KG1 (cell line): Measurements from ENCODE around the gene SLC25A24.
"Not testable (repeated sequence)": the region's sequence is repeated elsewhere in the genome, so short reads cannot be mapped to it uniquely, and the experiment has no call there.

ENCODE experiments used
- DNase-seq: peaks from one replicate; lab custom pipeline; 2025; lab: John Stamatoyannopoulos, UW

The SLC25A24 gene

GRCh38 chr1:108199781-108200686 lies at the start of gene SLC25A24:
SLC25A24 (minus strand) TSS chr1:108200343; CDS start chr1:108200138, 205 bp downstream.
- DNase-seq = peak; percentile 25

DNA sequence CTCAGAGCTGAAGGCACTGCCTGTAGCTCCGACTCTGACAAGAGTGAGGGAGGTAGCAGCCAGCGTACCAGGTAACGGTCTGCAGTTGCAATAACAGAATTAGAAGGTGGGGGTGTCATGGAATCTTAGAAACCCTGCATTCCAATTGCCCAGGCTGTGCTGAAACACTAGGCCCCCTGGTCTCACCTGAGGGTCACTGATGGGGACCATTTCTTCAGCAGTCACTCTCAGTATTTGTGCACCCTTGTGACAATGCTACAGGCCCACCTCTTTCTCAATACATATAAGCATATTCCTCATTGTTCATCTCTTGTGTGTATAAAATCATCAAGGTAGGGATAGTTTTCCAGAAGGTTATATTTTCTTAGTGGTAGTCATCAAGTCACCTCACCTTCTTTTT lies 43.8 kb upstream of the SLC25A24 start, which contains the start of gene NBPF4:
TSS of gene NBPF4 (minus strand) at position 101 of the 400 bp plus-strand sequence. CDS start 315 bp downstream, outside the sequence.
- DNase-seq = not testable (repeated sequence)

GRCh38 chr1:108239426-108239825 lies 39.3 kb upstream of the SLC25A24 start:
- not testable (repeated sequence) for DNase-seq

DNA sequence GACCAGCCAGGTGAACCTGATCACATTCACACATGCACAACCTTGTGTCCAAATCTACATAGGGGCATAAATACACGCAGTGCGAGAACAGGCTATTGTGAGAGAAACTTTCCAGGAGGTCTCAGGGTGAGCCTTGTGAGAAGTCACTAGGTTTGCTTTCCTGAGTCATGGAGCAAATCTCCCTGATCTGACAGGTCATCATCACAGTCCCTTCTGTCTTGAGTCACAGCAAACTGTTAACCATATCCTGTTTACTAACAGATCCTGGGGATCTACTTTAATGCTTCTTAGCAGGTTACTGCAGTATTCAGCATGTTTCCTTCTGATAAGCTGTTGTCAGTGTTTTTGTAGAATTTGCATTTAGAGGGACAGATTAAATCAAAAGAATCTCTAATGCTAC lies 35.2 kb upstream of the SLC25A24 start:
- not testable (repeated sequence) for DNase-seq

DNA sequence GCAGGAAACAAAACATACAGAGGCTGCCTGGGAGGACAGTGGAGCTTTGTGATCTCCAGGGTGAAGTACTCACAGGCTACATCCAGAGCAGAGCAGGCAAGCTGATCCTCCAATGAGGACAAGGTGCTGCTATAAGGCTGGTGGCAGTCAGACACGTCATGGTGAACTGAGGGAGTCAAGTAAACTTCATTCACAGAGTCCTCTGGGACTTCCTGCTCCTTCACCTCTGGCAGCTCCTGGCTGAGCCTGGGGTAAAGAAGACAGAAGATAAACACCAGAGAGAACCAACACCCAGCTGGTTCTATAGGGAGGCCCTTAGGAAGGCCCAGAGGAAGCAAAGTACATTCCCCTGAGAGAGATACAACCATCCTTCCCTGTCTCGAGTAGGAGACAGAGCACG lies 32.0 kb upstream of the SLC25A24 start:
- DNase-seq = not testable (repeated sequence)

DNA sequence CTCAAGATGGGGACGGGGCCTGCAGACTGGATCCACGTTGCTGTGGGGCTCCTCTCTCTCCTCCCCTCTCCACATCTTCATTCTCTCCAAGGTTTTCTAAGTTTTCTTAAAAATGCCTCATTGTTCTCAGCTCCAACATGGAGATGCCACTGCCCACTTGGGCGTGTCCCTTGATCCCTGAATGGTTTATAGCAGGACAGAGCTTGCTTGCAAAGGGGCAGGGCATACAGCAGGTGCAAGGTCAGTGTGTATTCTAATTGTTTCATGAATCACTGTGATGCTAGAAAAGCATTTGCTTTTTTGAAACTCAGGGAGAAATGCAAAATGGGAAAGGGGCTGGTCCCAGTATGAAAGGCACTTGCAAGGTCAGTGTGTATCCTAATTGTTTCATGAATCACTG lies 29.8 kb upstream of the SLC25A24 start:
- DNase-seq = not testable (repeated sequence)

DNA sequence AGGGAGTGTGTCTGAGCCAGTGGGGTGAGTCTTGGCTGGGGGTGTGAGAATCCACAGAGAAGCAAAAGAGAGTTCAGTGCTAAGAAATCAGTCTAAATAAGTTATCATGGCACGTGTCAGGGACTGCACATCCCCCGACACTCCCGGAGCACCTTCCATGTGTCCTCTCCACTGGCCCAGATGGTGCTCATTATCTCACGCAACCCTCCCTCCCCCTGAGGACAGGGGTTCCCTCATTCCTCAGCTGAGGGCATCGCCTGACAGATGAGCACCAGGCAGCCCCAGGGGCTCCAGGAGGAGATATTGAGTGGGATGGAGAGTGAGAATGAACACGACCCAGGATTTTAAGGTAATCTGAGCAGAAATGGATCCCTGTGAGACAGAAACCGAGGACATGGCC lies 27.6 kb upstream of the SLC25A24 start:
- DNase-seq = not testable (repeated sequence)

GRCh38 chr1:108226855-108227254 lies 26.7 kb upstream of the SLC25A24 start:
- DNase-seq = not testable (repeated sequence)

DNA sequence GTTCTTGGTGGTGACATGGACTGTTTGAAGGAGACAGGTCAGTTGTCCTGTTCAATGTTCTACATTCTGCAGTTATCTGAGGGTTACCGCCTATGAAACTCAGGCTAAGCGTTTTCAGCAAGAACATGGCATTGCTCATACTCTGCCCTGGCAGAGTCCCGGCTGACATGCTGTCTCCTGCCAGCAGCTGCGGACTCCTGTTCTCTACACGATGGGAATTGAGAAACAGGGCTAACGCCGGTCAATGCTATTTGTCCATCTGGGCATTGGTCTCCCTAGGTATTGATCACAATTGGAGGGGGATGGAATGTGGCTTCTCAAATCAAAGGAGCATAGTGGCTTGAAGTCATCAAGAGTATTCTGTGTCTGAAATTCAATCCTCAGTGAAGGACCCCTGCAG lies 23.1 kb upstream of the SLC25A24 start:
- not testable (repeated sequence) for DNase-seq

DNA sequence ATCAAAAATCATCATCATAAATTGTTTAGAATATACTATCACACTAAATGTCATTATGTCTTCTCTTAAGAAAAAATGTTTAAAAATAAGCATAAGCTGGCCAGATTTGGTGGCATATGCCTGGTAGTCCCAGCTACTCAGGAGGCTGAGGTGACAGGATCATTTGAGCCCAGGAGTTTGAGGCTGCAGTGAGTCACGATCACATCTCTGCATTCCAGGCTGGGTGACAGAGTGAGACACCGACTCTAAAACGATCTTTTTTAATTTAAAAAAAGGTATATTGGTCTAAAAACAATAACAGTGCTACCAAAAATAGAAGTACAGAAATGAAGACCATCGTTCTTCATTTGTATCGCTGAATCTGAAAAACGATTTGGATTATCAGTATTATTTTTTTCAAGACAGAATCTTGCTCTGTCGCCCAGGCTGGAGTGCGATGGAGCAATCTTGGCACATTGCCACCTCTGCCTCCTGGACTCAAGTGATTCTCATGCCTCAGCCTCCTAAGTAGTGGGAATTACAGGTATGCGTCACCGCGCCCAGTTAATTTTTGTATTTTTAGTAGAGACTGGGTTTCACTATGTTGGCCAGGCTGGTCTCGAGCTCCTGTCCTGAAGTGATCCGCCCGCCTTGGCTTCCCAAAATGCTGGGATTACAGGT lies 17.5 kb upstream of the SLC25A24 start:
- not testable (repeated sequence) for DNase-seq

DNA sequence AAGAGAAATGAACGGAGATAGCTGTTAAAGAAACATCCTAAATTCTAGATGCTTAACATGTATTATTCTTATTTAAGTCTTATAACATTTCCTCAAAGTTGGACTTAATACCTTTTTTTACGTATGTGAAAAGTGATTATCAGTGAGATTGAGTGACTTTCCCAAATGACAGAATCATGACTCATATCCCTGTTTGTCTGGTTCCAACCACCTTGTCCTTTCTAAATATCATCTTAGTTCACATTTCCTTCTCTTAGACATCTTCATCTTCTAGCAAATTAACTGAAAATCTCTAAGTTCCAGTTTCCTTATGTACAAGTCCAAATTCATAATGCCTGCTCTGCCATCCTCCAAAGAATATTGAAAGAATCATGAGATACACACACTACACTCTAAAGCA lies 16.9 kb upstream of the SLC25A24 start:
- not testable (repeated sequence) for DNase-seq

- DNase-seq = not testable (repeated sequence)
These were observed 16.1 kb upstream of the SLC25A24 start for GRCh38 chr1:108216028-108216890.

DNA sequence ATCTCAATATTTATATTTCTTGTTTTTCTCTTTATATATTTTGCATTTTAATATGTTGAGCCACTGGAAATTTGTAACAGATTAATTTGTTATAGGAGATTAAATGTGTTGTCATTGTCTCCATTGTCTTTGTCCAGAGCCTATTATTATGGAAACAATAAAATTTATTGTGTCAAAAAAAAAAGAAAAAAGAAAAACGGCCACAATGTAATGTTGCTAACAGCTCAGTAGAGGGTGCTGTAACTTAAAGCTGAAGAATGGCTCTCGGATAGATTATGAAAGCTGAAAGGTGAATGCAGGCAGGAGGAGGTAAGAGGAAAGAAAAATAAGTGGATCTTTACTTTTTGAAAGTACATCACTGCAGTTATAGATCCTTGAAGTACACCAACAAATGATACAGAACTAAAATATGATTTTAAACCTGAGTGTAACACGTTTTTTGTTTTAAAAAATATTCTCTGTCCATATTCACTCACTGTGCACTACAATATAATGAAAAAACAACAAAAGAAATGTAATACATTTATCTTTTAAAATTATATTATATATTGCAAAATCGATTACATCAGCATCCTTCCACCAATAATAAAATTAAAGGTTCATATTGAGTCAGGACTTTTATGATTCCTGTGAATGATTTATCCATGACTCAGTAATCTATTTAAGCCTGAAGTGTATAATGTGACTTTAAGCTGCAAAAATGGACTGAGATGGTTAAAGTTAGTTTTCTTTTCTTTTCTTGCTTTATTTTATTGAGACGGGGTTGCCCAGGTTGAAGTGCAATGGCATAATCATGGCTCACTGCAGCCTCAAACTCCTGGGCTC lies 14.7 kb upstream of the SLC25A24 start:
- peak; percentile 36 for DNase-seq

- DNase-seq = no peak
These were observed 10.9 kb upstream of the SLC25A24 start for GRCh38 chr1:108211014-108211413.

DNA sequence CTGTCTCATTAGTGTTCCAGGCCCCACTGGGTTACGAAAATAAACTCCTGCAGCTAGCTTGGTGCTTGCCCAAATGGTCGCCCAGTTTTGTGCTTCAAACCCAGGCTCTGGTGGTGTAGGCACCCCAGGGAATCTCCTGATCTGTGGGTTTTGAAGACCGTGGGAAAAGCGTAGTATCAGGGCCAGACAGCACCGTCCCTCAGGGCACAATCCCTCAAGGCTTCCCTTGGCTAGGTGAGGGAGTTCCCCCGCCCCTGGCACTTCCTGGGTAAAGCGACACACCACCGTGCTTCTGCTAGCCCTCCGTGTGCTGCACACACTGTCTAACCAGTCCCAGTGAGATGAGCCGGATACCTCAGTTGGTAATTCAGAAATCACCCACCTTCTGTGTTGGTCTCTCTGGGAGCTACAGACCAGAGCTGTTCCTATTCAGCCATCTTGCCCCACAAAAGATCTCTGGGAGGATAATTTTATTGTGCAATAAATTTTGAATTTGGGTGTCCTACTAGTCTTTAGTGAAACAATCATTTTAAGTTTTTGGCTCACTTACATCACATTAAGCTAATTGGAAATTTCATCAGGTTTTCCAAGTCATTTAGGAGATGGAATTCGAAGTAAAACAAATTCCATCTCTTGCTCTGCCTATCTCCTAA lies 9.4 kb upstream of the SLC25A24 start:
- no peak for DNase-seq

- no peak for DNase-seq
These were observed 8.7 kb upstream of the SLC25A24 start for GRCh38 chr1:108208724-108209446.

DNA sequence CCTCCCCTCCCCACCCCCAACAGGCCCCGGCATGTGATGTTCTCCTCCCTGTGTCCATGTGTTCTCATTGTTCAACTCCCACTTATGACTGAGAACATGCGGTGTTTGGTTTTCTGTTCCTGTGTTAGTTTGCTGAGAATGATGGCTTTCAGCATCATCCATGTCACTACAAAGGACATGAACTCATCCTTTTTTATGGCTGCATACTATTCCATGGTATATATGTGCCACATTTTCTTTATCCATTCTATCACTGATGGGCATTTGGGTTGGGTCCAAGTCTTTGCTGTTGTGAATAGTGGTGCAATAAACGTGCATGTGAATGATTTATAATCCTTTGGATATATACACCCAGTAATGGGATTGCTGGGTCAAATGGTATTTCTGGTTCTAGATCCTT lies 3.4 kb upstream of the SLC25A24 start:
- DNase-seq = not testable (repeated sequence)

DNA sequence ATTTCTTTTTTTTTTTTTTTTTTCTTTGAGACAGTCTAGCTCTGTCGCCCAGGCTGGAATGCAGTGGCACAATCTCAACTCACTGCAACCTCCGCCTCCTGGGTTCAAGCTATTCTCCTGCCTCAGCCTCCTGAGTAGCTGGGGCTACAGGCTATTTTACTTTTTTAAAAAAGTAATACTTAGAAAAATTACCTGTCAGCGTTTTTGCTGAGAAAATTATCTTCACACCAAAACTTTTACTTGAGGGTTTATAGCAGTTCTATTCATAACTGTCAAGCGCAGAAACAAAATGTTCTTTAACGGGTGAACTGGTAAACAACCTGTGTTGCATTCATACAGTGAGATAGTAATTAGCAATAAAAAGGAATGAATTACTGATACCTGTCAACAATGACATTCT lies 1.5 kb upstream of the SLC25A24 start:
- no peak for DNase-seq

DNA sequence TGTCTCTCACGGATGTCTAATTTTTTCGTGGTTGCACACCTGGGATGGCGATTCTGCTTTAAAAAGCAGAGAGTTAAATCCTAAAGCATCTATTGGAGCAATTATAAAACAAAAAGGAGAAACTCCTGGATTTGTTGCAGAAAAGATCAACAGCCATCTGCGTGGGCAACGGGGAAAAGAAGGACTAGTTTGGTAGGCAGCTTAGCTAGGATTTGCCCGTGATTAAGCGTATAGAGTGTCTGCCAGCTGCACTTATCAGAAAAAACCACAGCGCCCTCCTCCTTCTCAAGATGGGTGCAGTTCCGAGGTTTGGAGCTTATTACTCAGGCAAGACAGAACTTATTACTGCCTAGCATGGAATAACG lies 526 bp upstream of the SLC25A24 start:
- DNase-seq = no peak

DNA sequence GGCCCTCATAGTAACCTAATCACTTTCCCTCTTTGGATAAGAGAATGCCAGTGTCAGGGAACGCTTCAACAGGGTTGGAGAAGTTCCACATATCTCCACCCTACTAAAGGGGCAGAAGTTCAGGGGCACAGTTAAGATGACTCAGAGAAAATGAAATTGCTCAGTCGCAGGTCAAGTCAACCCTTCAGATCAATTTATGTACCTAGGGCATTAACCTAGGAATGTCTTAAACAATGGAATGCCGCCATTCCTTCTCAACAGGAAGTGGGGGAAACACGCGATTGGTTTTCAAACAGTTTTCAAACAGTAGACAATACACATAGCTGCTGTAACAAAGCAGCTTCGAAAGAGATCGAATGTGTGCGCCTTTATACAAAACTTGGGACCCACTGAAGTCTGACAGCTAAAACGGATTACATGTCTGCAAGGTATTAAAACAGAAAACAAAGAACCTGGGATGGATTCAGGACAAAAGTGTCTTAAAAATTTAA lies 897 bp downstream of the SLC25A24 start:
- DNase-seq = no peak
